GM12874 (cell line): Measurements from ENCODE around the gene IL36RN.

Experiments used
- CTCF ChIP-seq: IDR thresholded peaks from 2 replicates; pipeline ENCODE4 v1.5.1; 2011; ENCODE audit warnings: low read depth, mild to moderate bottlenecking, control low read depth, low read length, moderate library complexity; ENCODE audit not compliant: insufficient read depth

Gene IL36RN

GRCh38 chr2:113075600-113075999, 16.6 kb downstream of the IL36RN start:
- TF ChIP-seq CTCF, result no peak

- TF ChIP-seq CTCF, result no peak
Observed at GRCh38 chr2:113076954-113077669, 18.1 kb downstream of the IL36RN start.

- no peak for TF ChIP-seq CTCF
Observed at GRCh38 chr2:113077921-113078320, 18.9 kb downstream of the IL36RN start.

GRCh38 chr2:113078350-113078839, 19.4 kb downstream of the IL36RN start:
- TF ChIP-seq CTCF, result no peak

- no peak for TF ChIP-seq CTCF
Observed at GRCh38 chr2:113079131-113079530, 20.1 kb downstream of the IL36RN start.

- peak; percentile 85 for TF ChIP-seq CTCF
Observed at GRCh38 chr2:113080134-113080533, 21.1 kb downstream of the IL36RN start.

GRCh38 chr2:113081488-113082210, 22.7 kb downstream of the IL36RN start:
- no peak for TF ChIP-seq CTCF
